Measurements from ENCODE around the gene DDR2.
"Not testable (repeated sequence)": the region's sequence is repeated elsewhere in the genome, so short reads cannot be mapped to it uniquely, and the experiment has no call there.

Gene DDR2

DNA sequence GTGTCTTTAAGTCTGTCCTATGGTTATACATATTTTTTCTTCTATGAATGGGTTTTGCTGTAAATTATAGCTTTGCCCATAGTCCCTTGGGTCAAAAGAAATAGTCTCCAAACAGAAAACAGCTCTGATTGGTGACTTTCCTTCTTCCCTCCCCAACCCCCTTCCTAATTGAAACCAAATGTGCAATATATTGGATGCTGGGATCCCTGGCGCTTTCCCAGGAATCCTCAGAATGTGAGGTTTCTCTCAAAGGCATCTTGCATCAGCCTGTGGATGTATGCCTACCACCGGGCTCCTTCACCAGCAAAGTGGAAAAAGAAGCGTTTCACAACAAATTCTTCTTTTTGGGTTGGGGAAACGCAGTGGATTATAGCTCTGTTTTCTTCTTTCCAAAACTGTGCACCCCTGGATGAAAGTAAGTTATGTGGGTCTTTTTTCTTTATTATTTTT is at the start of gene DDR2:
Gene DDR2, plus strand, starts transcription at position 248 of the 450 bp plus-strand sequence. CDS start 86,600 bp downstream, outside the sequence.
- no peak within 1 kb of the TSS for H3K27ac Mint-ChIP-seq
- no peaks in the 10 kb centered on the region for H3K4me1 Mint-ChIP-seq (ENCODE audit: low read depth)
- no peaks in the 10 kb centered on the region for H3K36me3 Mint-ChIP-seq
- H3K9me3 Mint-ChIP-seq (ENCODE audit: low read depth), result no peaks in the 10 kb centered on the region
- no peak within 1 kb of the TSS for H3K4me3 Mint-ChIP-seq
- H3K27me3 Mint-ChIP-seq, result peaks cover 11% of the 10 kb centered on the region

DNA sequence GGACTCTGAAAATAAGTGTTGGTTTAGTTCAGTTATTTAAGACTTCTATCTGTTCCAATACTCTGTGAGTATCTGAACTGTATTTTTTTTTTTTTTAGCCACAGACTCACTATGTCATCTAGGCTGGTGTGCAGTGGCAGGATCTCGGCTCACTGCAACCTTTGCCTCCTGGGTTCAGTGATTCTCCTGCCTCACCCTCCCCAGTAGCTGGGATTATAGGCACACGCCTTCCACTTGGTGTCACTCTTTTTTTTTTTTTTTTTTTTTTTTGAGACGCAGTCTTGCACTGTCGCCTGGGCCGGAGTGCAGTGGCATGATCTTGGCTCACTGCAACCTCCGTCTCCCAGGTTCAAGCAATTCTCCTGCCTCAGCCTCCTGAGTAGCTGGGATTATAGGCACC is 49.4 kb upstream of the DDR2 start:
- not testable (repeated sequence) for H3K9me3 Mint-ChIP-seq (ENCODE audit: low read depth); H3K27ac Mint-ChIP-seq; H3K4me1 Mint-ChIP-seq (ENCODE audit: low read depth); H3K27me3 Mint-ChIP-seq; H3K4me3 Mint-ChIP-seq
- peaks cover 27% of the 10 kb centered on the region for H3K36me3 Mint-ChIP-seq

DNA sequence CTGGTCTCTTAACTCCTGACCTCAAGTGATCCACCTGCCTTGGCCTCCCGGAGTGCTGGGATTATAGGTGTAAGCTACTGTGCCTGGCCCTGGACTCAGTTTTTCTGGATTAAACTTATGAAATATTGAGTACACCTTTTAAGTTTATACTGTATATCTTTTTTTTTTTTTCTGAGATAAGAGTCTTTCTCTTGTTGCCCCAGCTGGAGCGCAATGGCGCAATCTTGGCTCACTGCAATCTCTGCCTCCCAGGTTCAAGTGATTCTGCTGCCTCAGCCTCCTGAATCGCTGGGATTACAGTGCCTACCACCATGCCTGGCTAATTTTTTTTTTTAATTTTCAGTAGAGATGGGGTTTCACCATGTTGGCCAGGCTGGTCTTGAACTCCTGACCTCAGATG is 47.2 kb upstream of the DDR2 start:
- H3K9me3 Mint-ChIP-seq (ENCODE audit: low read depth); H3K4me3 Mint-ChIP-seq; H3K27me3 Mint-ChIP-seq; H3K4me1 Mint-ChIP-seq (ENCODE audit: low read depth); H3K27ac Mint-ChIP-seq: not testable (repeated sequence)
- peaks cover 24% of the 10 kb centered on the region for H3K36me3 Mint-ChIP-seq

DNA sequence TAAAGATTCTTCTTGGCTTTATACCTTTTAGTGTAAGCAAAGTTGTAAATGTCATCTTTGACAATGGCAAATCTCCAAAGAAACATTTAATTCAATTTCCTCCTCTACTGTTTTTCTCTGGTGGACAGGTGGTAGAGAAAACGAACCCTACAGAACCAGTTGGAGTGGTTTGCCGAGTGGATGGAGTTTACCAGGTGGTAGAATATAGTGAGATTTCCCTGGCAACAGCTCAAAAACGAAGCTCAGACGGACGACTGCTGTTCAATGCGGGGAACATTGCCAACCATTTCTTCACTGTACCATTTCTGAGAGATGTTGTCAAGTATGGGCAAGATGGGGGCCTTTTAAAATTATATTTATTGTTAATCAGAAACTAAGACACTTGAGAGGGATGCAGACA is 44.9 kb upstream of the DDR2 start:
- no peak overlapping the region for H3K4me3 Mint-ChIP-seq
- no peak overlapping the region for H3K27ac Mint-ChIP-seq
- peaks cover 18% of the 10 kb centered on the region for H3K36me3 Mint-ChIP-seq
- H3K27me3 Mint-ChIP-seq, result no peaks in the 10 kb centered on the region
- H3K4me1 Mint-ChIP-seq (ENCODE audit: low read depth), result no peaks in the 10 kb centered on the region
- no peaks in the 10 kb centered on the region for H3K9me3 Mint-ChIP-seq (ENCODE audit: low read depth)

DNA sequence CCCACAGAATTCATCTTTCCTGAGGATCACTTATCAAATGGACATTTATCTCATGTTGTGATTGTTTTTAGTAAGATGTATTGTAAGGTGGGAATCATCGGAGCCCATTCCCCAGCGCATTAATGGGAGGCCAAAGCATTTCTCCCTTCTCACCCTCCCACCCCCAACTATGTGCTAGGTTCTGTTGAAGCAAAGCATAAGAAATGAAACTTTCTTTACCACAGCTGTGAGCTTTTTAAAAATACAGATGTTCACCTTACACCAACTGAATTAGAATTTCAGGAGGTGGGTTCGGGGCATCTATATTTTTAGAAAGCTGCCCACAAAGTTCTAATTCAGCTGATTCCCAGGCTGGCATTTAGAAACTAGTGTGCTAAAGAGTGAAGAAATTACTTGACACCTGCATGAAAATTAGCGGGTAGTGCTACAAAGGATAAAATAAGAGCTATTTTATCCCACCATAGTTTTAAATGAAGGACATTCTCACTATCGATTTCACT is 44.5 kb upstream of the DDR2 start:
- Mint-ChIP-seq H3K36me3 (peaks cover 22% of the 10 kb centered on the region), H3K27me3 (no peaks in the 10 kb centered on the region), H3K4me3 (no peak overlapping the region), H3K9me3 (ENCODE audit: low read depth) (no peaks in the 10 kb centered on the region), H3K27ac (no peak overlapping the region), H3K4me1 (ENCODE audit: low read depth) (no peaks in the 10 kb centered on the region)

DNA sequence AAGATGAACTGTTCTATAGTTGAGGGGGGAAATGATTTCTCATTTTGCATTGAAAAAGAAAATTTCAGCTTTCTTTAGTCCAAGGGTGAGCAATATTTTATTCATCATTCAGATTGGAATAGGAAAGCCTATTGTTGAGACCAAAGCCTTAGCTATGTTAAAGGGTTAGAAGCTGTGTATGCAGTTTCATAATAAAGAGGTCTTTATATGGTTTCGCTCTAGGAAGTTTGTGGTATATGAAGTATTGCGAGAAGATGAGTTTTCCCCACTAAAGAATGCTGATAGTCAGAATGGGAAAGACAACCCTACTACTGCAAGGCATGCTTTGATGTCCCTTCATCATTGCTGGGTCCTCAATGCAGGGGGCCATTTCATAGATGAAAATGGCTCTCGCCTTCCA is 42.2 kb upstream of the DDR2 start:
- Mint-ChIP-seq H3K4me1 (ENCODE audit: low read depth) (no peaks in the 10 kb centered on the region), H3K27me3 (no peaks in the 10 kb centered on the region), H3K4me3 (no peak overlapping the region), H3K27ac (no peak overlapping the region), H3K9me3 (ENCODE audit: low read depth) (no peaks in the 10 kb centered on the region), H3K36me3 (peaks cover 27% of the 10 kb centered on the region)

DNA sequence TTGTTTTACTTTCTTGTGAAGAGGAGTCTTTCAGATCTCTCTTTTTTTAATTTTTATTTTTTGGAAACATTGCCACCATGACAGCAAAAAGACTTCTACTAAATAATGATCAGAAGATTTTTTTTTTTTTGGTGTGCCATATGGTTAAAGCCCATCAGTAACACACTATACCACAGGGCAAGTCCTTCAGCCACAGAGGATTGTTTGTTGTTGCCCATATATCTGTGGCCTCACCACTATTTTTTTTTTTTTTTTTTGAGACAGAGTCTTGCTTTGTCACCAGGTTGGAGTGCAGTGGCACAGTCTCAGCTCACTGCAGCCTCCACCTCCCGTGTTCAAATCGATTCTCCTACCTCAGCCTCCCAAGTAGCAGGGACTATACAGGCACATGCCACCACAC is 41.6 kb upstream of the DDR2 start:
- Mint-ChIP-seq H3K9me3 (ENCODE audit: low read depth) (no peaks in the 10 kb centered on the region), H3K27ac (no peak overlapping the region), H3K36me3 (peaks cover 31% of the 10 kb centered on the region), H3K4me1 (ENCODE audit: low read depth) (no peaks in the 10 kb centered on the region), H3K27me3 (no peaks in the 10 kb centered on the region), H3K4me3 (no peak overlapping the region)

DNA sequence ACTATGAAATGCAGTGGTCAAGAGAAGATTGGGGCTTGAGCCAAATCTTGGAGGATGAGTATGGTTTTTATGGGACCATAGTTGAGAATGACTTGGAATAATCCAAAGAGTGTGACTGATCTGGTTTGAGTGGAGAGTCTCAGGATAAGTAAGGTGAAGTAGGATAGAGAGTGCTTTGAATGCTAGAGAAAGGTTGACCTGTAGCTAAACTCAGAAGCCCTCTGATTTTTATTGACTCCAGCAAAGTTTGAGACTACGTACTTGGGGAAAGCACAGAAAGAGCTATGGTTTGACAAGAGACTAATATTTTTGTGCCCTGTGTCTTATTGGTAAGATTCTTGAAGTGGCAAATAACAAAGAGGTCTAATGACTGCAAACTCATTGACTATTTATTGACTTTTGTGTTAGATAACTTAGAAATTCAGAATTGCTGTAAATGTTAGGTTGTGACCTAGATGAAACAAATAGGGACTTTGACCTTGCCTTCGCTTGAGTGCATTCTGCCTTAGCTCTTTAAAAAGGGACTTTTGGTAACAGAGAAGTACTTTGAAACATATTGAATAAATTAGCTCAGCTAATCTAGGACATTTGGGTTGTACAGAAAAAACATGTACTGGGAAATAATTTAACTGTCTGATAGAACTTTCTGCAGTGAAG is 35.6 kb upstream of the DDR2 start:
- Mint-ChIP-seq H3K36me3 (peaks cover 35% of the 10 kb centered on the region), H3K9me3 (ENCODE audit: low read depth) (no peaks in the 10 kb centered on the region), H3K4me1 (ENCODE audit: low read depth) (no peaks in the 10 kb centered on the region), H3K27me3 (no peaks in the 10 kb centered on the region), H3K27ac (no peak overlapping the region), H3K4me3 (no peak overlapping the region)

DNA sequence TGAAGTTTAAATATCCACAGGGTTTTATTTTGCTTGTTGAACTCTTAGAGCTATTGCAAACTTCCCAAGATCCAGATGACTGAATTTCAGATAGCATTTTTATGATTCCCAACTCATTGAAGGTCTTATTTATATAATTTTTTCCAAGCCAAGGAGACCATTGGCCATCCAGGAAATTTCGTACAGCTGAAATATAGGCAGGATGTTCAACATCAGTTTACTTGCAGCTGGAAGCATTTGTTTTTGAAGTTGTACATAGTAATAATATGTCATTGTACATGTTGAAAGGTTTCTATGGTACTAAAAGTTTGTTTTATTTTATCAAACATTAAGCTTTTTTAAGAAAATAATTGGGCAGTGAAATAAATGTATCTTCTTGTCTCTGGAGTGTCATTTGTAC is 32.8 kb upstream of the DDR2 start:
- peaks cover 28% of the 10 kb centered on the region for H3K36me3 Mint-ChIP-seq
- no peaks in the 10 kb centered on the region for H3K4me1 Mint-ChIP-seq (ENCODE audit: low read depth)
- H3K9me3 Mint-ChIP-seq (ENCODE audit: low read depth), result no peaks in the 10 kb centered on the region
- no peak overlapping the region for H3K27ac Mint-ChIP-seq
- H3K27me3 Mint-ChIP-seq, result no peaks in the 10 kb centered on the region
- H3K4me3 Mint-ChIP-seq, result no peak overlapping the region

DNA sequence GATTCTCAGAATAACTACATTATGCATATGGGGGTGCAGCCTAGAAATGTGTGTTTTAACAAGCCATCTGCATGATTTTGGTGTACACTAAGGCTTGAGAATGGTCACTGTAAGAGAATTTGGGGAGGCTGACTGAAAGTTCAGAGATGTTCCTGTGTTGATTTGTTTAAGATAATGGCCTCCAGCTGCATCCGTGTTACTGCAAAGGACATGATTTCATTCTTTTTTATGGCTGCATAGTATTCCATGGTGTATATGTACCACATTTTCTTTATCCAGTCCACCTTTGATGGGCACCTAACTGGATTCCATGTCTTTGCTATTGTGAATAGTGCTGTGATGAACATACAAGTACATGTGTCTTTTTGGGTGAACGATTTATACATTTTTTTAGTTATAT is 29.1 kb upstream of the DDR2 start:
- not testable (repeated sequence) for H3K27me3 Mint-ChIP-seq; H3K4me1 Mint-ChIP-seq (ENCODE audit: low read depth); H3K9me3 Mint-ChIP-seq (ENCODE audit: low read depth); H3K27ac Mint-ChIP-seq; H3K4me3 Mint-ChIP-seq
- peaks cover 16% of the 10 kb centered on the region for H3K36me3 Mint-ChIP-seq

DNA sequence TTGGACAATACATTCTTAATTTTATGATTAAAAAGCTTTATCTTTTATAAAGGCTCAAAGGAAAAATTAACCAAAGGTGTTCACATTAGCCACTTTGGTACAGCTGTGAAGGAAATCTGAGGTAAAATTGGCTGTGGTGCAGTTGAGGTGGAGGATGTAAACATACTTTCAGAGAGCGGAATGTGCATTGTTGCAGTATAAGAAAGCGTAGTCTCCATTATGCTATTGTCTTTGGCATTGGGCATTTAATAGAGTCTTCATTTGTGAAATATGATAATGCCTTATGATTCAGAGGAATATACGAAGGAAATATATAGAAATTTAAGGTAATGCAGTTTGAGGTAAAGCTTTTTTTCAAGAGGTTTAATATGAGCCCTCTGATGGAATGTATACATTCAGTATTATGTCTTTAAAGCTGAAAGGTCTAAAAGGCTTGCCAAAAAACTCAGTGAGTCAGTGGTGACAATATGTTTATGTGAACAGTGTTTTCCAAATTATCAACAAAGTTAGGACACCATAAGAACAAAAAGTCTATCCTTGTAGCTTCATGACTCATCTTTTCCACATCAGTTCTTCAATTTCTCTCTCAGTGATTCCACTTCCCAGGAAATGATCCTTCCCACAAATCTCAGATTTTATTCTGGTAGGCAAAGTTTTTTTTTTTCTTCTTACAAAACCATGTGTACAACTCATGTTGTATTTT is 26.9 kb upstream of the DDR2 start:
- Mint-ChIP-seq H3K4me1 (ENCODE audit: low read depth) (no peaks in the 10 kb centered on the region), H3K36me3 (peaks cover 21% of the 10 kb centered on the region), H3K27ac (no peak overlapping the region), H3K9me3 (ENCODE audit: low read depth) (no peaks in the 10 kb centered on the region), H3K4me3 (no peak overlapping the region), H3K27me3 (no peaks in the 10 kb centered on the region)

DNA sequence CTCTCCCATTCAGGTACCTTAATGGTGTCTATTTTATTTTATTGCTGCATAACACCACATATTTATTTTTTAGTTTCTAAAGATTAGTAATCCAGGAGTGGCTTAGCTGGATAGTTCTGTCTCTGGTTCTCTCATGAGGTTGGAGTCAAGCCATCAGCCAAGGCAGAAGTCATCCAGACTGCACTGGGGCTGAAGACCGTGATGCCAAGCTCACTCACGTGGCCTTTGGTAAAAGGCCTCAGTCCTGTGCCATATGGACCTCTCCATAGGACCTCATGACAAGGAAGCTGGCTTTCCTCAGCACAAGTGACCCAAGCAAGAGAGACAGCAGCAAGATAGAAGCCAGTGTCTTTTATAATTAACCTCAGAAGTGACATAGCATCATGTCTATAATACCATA is 23.0 kb upstream of the DDR2 start:
- Mint-ChIP-seq H3K36me3 (peaks cover 11% of the 10 kb centered on the region), H3K27me3 (no peaks in the 10 kb centered on the region)

DNA sequence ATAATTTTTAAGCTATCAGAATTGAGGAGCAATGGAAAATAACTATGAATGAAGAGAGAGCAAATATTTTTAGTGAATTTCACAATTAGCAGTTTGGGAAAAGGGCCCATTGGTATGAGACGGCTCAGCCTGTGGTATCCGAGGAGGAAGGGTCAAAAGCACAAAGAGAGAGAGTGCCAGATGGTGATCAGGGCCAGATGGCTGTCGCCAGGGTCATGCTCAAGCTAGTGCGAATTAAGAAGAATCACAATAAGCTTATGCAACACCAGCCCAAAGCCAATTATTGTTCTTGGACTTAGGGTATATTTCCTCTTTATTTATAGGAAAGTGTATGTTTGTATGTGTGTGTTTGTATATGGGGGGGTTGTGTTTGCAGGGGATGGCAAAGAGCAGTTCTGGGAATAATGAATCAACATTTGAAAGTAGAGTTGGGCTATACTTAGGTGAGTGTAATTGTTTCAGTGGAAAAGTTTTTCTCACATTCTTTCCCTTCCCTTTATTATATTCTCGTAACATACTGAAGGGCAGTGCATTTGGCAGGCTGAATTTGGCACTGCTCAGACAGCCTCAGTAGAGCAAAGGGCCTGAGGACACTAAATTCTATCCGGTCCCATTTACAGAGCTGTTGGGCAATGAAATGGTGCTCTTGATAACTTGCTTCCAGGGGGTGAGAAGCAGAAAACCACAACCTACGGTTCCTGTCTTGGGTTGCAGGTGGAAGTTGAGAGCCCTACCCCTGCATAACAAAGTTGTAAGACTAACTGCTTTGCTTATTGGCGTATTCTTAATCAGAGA is 19.5 kb upstream of the DDR2 start:
- no peak overlapping the region for H3K4me3 Mint-ChIP-seq
- H3K9me3 Mint-ChIP-seq (ENCODE audit: low read depth), result peaks cover 9% of the 10 kb centered on the region
- H3K36me3 Mint-ChIP-seq, result peaks cover 26% of the 10 kb centered on the region
- H3K4me1 Mint-ChIP-seq (ENCODE audit: low read depth), result no peaks in the 10 kb centered on the region
- H3K27me3 Mint-ChIP-seq, result no peaks in the 10 kb centered on the region
- H3K27ac Mint-ChIP-seq, result no peak overlapping the region

More for the DNA sequence above, 23.0 kb upstream of the DDR2 start:
- Mint-ChIP-seq H3K9me3 (ENCODE audit: low read depth) (no peaks in the 10 kb centered on the region), H3K27ac (no peak overlapping the region), H3K4me3 (no peak overlapping the region), H3K4me1 (ENCODE audit: low read depth) (no peaks in the 10 kb centered on the region)

DNA sequence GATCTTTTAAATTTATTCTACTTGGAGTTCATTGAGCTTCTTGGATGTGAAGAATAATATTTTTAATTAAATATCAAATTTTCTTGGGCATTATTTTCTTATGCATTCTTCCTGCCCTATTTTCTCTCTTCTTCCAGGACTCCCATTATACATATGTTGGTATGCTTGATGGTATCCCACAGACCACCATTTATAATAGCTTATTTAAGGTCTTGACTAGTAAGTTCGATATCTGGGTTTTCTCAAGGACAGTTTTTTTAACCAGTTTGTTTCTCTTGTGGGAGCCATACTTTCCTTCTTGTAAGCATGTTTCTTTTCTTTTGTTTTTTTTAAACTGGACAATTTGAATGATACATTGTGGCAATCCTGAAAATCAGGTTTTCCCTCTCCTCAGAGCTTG is 15.4 kb upstream of the DDR2 start:
- H3K9me3 Mint-ChIP-seq (ENCODE audit: low read depth), result peaks cover 12% of the 10 kb centered on the region
- H3K4me3 Mint-ChIP-seq, result no peak overlapping the region
- H3K27me3 Mint-ChIP-seq, result no peaks in the 10 kb centered on the region
- H3K4me1 Mint-ChIP-seq (ENCODE audit: low read depth), result no peaks in the 10 kb centered on the region
- peaks cover 23% of the 10 kb centered on the region for H3K36me3 Mint-ChIP-seq
- H3K27ac Mint-ChIP-seq, result no peak overlapping the region

DNA sequence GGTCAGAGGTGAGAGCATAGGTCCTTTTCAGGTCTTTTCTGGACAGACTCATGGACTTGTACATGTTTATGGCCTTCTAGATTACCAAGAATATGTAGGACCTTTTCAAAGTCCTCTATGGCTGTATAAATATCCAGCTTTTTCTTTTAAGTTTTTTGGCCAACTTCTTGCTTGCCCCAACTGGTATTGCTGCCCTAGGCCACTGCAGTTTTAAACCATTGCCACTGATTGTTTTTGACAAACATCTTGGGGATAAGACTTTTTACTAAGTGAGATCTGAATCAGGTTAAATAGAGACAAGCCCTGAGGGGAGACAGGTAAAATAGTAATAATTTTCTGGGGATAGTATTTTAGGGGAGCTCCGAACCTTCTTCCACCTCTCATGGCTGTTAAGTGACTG is 14.8 kb upstream of the DDR2 start:
- Mint-ChIP-seq H3K4me1 (ENCODE audit: low read depth) (no peaks in the 10 kb centered on the region), H3K4me3 (no peak overlapping the region), H3K9me3 (ENCODE audit: low read depth) (peaks cover 12% of the 10 kb centered on the region), H3K27ac (no peak overlapping the region), H3K36me3 (peaks cover 23% of the 10 kb centered on the region), H3K27me3 (no peaks in the 10 kb centered on the region)

Measured in activated naive CD8-positive, alpha-beta T cell (primary cell).